Head of caudate nucleus (tissue), 42 donors: ENCODE results near the gene CD151.

ENCODE experiments used
- DNase-seq, 42 donors: peaks; one replicate each; pipeline versions ENCODE4 v3.0.0 to v3.0.0-alpha.2; 2020 to 2021; ENCODE audit warnings: mixed read lengths in 7 of 42
- intact Hi-C: fragments of 100-400 bp; cut with DNase I; formaldehyde crosslinking; loops from one replicate; pipeline ENCODE4 v1.15.0; 2022

The CD151 gene

GRCh38 chr11:848380-848931 lies 15.7 kb downstream of the CD151 start:
- intact Hi-C loops, result loop anchor here (10.0 kb wide), 1 partner anchor 76 kb away; the partner anchor contains the start of gene AP2A2
- peak in 30 of 42 donors; percentile 39 to 81 (median 63) for DNase-seq

DNA sequence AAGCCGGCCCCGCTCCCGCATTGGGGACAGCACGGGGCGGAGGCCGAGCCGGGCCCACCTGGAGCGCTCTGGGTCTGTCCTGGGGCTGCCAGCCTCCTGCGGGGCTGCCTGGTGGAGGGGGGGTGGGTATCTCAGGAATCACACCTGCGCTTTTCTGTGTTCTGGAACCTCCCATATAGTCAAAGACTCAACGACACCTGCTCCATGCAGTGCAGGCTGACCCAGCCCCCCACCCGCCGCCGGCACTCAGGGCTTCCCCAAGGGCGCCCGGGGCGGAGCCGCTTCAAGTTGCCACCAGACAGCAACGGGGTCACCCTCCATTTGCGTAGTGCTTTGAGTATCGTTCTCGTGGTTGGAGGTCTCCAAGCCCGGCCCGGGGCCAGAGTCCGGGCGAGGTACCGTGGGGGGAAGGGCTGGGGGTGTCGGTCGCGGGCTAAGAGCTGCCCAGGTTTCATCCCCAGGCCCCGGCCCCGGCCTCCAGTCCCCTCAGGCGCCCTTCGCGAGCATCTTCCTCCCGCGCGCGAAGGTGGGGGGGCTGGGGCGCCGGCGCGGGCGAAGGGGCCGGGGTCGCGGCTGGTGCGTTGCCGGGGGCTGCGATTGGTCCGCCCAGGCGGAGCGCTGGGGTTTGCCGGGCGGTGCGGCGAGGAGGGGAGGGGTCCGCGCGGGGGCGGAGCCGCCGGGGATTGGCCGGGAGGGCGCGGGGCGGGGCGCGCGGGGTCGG lies 16.5 kb downstream of the CD151 start:
- intact Hi-C loops, result loop anchor here (10.0 kb wide), 1 partner anchor 76 kb away; the partner anchor contains the start of gene AP2A2
- peak in 5 of 42 donors; percentile 25 to 54 (median 42) for DNase-seq

- intact Hi-C loops, result loop anchor here (10.0 kb wide), 2 partner anchors 75 to 205 kb away; partner anchors contain the start of gene AP2A2
- DNase-seq, result no peak
Measured at GRCh38 chr11:849951-850774, 17.4 kb downstream of the CD151 start.

- no peak for DNase-seq
- intact Hi-C loops, result loop anchor here (10.0 kb wide), 1 partner anchor 204 kb away; no protein-coding TSS in a partner anchor
Measured at GRCh38 chr11:850775-851763, 18.3 kb downstream of the CD151 start.

DNA sequence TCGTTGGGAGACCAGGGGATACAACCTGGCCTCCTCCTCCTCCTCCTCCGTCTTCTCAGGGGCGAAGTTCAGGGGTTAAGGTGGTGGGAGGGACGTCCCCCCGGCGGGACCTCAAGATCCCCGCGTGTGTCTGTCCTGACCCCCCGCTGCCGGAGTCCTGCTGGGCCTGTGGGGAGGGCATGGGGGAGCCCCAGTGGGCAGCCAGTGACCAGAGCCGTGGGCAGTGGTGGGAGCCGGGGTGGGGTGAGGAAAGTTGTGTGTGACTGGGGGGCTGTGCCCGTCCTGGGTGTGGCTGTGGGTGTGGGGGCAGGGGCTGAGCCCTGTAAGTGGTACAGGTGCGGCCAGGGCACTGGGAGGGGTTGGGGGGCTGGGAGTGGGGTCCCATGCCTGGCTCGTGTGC lies 20.0 kb downstream of the CD151 start:
- intact Hi-C loops, result loop anchor here (10.0 kb wide), 1 partner anchor 202 kb away; no protein-coding TSS in a partner anchor
- no peak for DNase-seq

GRCh38 chr11:853682-854448 lies 21.1 kb downstream of the CD151 start:
- intact Hi-C loops, result loop anchor here (10.0 kb wide), 1 partner anchor 201 kb away; no protein-coding TSS in a partner anchor
- no peak for DNase-seq

GRCh38 chr11:854601-855329 lies 22.0 kb downstream of the CD151 start:
- intact Hi-C loops, result loop anchor here (10.0 kb wide), 1 partner anchor 200 kb away; no protein-coding TSS in a partner anchor
- DNase-seq, result no peak

- intact Hi-C loops, result loop anchor here (10.0 kb wide), 1 partner anchor 199 kb away; no protein-coding TSS in a partner anchor
- DNase-seq, result no peak
Measured at GRCh38 chr11:855330-855674, 22.6 kb downstream of the CD151 start.

- intact Hi-C loops, result loop anchor here (10.0 kb wide), 1 partner anchor 199 kb away; no protein-coding TSS in a partner anchor
- no peak for DNase-seq
Measured at GRCh38 chr11:855796-856195, 23.0 kb downstream of the CD151 start.

DNA sequence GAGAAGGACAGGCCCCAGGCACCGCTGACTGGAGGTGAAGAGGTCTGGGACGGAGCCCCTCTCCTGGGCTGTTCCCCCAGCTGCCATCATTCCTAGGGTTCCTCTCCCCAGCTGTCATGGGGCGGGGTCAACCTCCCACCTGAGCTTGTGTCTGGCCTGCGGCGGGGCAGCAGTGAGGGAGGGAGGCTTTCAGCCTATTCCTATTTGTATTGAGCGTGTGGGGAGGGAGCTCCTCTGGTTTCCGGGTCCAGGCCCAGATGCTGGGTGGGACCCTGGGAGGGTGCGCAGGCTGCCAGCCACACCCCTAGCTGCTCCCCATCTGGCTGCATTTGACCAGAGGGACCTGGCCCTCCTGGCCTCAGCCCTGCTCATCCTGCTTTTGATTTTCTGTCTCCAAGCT lies 23.6 kb downstream of the CD151 start:
- DNase-seq, result no peak
- intact Hi-C loops, result loop anchor here (10.0 kb wide), 1 partner anchor 198 kb away; no protein-coding TSS in a partner anchor

- DNase-seq, result peak in 9 of 42 donors; percentile 27 to 61 (median 33)
- intact Hi-C loops, result loop anchor here (10.0 kb wide), 1 partner anchor 197 kb away; no protein-coding TSS in a partner anchor
Measured at GRCh38 chr11:858053-858761, 25.5 kb downstream of the CD151 start.

- intact Hi-C loops, result loop anchor here (10.0 kb wide), 1 partner anchor 196 kb away; no protein-coding TSS in a partner anchor
- DNase-seq, result peak in 5 of 42 donors; percentile 21 to 63 (median 42)
Measured at GRCh38 chr11:858762-859339, 26.1 kb downstream of the CD151 start.

GRCh38 chr11:859394-860131 lies 26.8 kb downstream of the CD151 start:
- peak in 40 of 42 donors; percentile 33 to 89 (median 65) for DNase-seq
- intact Hi-C loops, result loop anchor here (10.0 kb wide), 1 partner anchor 195 kb away; no protein-coding TSS in a partner anchor

DNA sequence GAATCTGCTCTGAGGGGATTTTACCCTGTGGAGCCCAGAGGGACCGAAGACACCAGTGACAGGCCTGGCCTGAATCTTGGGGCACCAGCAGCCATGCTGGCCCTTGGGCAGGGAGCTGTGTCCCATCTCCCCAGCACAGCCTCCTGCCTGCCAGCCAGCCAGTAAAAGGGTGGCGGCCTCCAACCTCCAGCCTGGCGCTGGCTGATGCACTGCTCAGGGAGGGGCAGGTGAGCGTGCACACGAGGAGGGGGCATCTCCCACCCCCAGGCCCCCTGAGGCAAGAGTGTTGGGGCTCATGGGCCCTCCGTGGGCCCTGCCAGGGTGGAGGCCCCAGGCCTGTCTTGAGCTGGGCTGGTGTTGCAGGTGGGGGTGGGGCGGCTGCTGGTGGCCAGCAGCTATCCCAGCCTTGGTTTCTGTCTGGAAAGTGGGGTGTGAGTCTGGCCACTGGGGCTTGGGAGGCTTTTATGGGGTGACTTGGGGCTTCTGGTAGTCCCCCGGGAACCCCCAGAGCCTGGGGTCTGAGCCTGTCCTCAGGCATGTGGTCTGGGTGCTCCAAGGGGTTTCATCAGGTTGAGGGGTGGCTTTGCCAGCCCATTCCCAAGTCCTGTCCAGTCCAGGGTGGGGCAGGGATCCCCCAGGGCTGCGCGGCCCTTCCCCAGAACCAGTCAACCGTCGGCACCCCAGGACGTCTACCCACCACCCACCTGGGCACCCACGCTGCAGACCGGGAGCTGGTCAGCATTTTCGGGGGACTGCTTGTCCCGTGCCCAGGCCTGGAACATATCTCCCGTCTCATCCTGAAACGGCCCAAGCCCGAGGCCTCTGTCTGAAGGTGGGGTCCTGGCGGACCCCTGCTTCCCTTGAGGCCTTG lies 27.7 kb downstream of the CD151 start:
- no peak for DNase-seq

More for the DNA sequence above, 27.7 kb downstream of the CD151 start:
- intact Hi-C loops, result no loop called here
